Neural cell (in vitro differentiated cells): ENCODE data around the gene HIP1.

Source experiments
- CTCF ChIP-seq: fragments of 450-650 bp; IDR thresholded peaks from 2 replicates; pipeline ENCODE4 v1.5.1; 2014; ENCODE audit warnings: antibody characterized with exemption, mild to moderate bottlenecking, moderate library complexity; ENCODE audit not compliant: poor library complexity, severe bottlenecking
- EP300 ChIP-seq: fragments of 450-650 bp; conservative IDR thresholded peaks from 2 replicates; pipeline ENCODE4 v1.6.1; 2014; ENCODE audit warnings: antibody characterized with exemption, mild to moderate bottlenecking, moderate library complexity; ENCODE audit not compliant: poor library complexity, severe bottlenecking
- EZH2 ChIP-seq: fragments of 200-600, 300-800 bp; shearing (Covaris generic), sonication (generic); IDR thresholded peaks from 2 replicates; pipeline ENCODE4 v1.6.1; 2014; ENCODE audit warnings: antibody characterized with exemption, low read length, borderline replicate concordance, mild to moderate bottlenecking; ENCODE audit not compliant: insufficient read depth, poor library complexity, severe bottlenecking
- MXI1 ChIP-seq: fragments of 450-650 bp; conservative IDR thresholded peaks from 2 replicates; pipeline ENCODE4 v1.6.1; 2014; ENCODE audit warnings: antibody characterized with exemption, mild to moderate bottlenecking; ENCODE audit not compliant: poor library complexity, severe bottlenecking
- POLR2AphosphoS5 ChIP-seq: IDR thresholded peaks from 2 replicates; pipeline ENCODE4 v1.6.1; 2012
- RAD21 ChIP-seq: fragments of 450-650 bp; conservative IDR thresholded peaks from 2 replicates; pipeline ENCODE4 v1.6.1; 2014; ENCODE audit warnings: antibody characterized with exemption, mild to moderate bottlenecking, moderate library complexity
- SMC3 ChIP-seq: fragments of 450-650 bp; conservative IDR thresholded peaks from 2 replicates; pipeline ENCODE4 v1.6.1; 2014; ENCODE audit warnings: antibody characterized with exemption, mild to moderate bottlenecking, moderate library complexity; ENCODE audit not compliant: poor library complexity
- TAF1 ChIP-seq: IDR thresholded peaks from 2 replicates; pipeline ENCODE4 v1.6.1; 2012; ENCODE audit warnings: low read depth
- TF ChIP-seq, protein P1 (sequence below): IDR thresholded peaks from 2 replicates; pipeline ENCODE4 v1.6.1; 2012; ENCODE audit warnings: borderline replicate concordance

DNA sequence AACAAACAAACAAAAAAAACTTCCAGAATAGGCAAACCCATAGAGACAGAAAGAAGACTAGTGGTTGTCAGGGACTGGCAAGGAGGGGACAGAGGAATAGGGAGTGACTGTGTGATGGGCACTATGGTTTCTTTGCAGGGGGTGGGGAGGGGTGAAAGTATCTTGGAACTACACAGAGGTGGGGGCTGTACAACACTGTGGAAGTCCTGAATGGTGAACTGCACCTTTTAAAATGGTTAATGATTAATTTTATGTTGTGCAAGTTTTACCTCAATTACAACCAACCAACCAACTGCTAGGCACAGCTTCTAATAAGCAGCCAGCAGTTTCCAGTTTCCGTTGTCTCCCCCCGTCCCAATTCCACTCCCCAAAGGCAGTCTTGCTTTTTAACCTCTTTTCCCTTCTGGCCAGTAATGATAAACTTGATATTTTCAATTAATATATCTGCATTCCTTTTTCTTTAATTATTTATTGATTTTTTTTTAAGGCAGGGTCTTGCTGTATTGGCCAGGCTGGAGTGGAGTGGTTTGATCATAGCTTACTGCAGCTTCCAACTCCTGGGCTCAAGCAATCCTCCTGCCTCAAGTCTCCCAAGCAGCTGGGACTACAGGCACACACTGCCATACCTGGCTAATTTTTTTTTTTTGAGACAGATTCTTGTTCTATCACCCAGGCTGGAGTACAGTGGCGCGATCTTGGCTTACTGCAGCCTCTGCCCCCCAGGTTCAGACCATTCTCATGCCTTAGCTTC is 46.8 kb downstream of the HIP1 start:
- TF ChIP-seq EZH2 (no peak), CTCF (no peak), SMC3 (no peak), MXI1 (no peak), EP300 (no peak), POLR2AphosphoS5 (no peak), TAF1 (no peak), RAD21 (no peak)
- TF ChIP-seq, protein P1, sequence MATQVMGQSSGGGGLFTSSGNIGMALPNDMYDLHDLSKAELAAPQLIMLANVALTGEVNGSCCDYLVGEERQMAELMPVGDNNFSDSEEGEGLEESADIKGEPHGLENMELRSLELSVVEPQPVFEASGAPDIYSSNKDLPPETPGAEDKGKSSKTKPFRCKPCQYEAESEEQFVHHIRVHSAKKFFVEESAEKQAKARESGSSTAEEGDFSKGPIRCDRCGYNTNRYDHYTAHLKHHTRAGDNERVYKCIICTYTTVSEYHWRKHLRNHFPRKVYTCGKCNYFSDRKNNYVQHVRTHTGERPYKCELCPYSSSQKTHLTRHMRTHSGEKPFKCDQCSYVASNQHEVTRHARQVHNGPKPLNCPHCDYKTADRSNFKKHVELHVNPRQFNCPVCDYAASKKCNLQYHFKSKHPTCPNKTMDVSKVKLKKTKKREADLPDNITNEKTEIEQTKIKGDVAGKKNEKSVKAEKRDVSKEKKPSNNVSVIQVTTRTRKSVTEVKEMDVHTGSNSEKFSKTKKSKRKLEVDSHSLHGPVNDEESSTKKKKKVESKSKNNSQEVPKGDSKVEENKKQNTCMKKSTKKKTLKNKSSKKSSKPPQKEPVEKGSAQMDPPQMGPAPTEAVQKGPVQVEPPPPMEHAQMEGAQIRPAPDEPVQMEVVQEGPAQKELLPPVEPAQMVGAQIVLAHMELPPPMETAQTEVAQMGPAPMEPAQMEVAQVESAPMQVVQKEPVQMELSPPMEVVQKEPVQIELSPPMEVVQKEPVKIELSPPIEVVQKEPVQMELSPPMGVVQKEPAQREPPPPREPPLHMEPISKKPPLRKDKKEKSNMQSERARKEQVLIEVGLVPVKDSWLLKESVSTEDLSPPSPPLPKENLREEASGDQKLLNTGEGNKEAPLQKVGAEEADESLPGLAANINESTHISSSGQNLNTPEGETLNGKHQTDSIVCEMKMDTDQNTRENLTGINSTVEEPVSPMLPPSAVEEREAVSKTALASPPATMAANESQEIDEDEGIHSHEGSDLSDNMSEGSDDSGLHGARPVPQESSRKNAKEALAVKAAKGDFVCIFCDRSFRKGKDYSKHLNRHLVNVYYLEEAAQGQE, result no peak
